Esophagus muscularis mucosa (tissue), 3 donors: Measurements from ENCODE around the gene PAX5.

Source experiments
- POLR2A ChIP-seq: fragments of 450-650 bp; IDR thresholded peaks from one replicate; pipeline ENCODE4 v1.6.1; 2017; ENCODE audit warnings: antibody characterized with exemption, moderate library complexity, mild to moderate bottlenecking, low read depth
- POLR2AphosphoS5 ChIP-seq, 2 donors: sonication (generic); formaldehyde crosslinking; IDR thresholded peaks; one replicate each; pipeline ENCODE4 v1.6.1; 2017; ENCODE audit warnings: antibody characterized with exemption in 2 of 2
- TF ChIP-seq, protein P1 (sequence below), 3 experiments: fragments of 200-600 bp in 2 of 3; fragments of 450-650 bp in 1 of 3; sonication (generic) in 2 of 3; IDR thresholded peaks; one replicate each; pipeline ENCODE4 v1.5.1; 2017 to 2019; ENCODE audit warnings: antibody characterized with exemption in 3 of 3, mild to moderate bottlenecking in 2 of 3, moderate library complexity in 1 of 3

DNA sequence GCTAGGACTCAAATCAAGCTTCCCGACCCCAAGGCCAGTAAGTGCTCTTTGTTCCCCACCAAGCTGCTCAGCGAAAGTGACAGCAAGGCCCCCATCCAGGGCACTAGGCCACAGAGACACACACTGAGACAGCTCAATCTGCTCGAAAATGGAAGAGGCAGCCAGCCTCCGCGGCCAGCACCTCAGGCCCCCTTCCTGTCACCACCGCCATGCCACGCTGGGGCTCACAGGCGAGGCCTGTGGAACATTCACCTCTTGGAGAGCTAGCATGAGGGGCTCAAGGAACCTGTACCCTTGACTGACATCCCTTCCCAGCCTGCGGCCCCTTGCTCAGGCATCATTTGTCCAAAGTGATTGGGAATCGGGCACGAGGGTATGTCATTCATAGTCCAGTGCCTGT is 71.4 kb downstream of the PAX5 start:
- TF ChIP-seq, protein P1, sequence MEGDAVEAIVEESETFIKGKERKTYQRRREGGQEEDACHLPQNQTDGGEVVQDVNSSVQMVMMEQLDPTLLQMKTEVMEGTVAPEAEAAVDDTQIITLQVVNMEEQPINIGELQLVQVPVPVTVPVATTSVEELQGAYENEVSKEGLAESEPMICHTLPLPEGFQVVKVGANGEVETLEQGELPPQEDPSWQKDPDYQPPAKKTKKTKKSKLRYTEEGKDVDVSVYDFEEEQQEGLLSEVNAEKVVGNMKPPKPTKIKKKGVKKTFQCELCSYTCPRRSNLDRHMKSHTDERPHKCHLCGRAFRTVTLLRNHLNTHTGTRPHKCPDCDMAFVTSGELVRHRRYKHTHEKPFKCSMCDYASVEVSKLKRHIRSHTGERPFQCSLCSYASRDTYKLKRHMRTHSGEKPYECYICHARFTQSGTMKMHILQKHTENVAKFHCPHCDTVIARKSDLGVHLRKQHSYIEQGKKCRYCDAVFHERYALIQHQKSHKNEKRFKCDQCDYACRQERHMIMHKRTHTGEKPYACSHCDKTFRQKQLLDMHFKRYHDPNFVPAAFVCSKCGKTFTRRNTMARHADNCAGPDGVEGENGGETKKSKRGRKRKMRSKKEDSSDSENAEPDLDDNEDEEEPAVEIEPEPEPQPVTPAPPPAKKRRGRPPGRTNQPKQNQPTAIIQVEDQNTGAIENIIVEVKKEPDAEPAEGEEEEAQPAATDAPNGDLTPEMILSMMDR (IDR thresholded peaks at IDR 0.05) = no peak
- TF ChIP-seq POLR2A (no peak), POLR2AphosphoS5 (IDR thresholded peaks at IDR 0.05) (no peak)
